HG03135 (cell line): Measurements from ENCODE around the gene SCYGR6.
"Not testable (repeated sequence)": the region's sequence is repeated elsewhere in the genome, so short reads cannot be mapped to it uniquely, and the experiment has no call there.

Source experiments
- ATAC-seq: cut with Tn5 transposase; IDR thresholded peaks from one replicate; pipeline ENCODE4 v1.9.1; 2021; ENCODE audit warnings: mild to moderate bottlenecking, moderate library complexity; ENCODE audit not compliant: unreplicated experiment

Gene SCYGR6, protein sequence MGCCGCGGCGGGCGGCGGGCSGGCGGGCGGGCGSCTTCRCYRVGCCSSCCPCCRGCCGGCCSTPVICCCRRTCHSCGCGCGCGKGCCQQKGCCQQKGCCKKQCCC

DNA sequence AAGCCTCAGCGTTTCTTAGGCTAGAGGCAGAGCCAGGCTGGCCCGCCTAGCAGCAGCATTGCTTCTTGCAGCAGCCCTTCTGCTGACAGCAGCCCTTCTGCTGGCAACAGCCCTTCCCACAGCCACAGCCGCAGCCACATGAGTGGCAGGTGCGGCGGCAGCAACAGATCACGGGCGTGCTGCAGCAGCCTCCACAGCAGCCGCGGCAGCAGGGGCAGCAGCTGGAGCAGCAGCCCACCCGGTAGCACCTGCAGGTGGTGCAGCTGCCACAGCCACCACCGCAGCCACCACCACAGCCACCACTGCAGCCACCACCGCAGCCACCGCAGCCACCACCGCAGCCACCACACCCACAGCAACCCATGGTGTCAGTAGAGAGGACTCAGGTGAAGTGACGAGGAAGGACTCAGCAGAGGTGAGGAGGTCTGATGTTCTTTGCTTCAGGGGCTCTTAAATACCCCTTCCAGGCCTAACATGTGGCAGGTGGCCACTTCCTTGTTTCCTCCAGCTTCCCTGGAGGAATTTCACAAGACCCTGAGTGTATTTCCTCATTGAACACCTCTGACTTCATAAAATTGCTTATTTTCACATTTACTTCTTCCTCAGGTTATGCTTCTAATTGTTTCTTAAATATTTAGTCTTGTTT lies at the start of gene SCYGR6:
Gene SCYGR6, minus strand, starts transcription at position 364 of the 646 bp plus-strand sequence. Its CDS starts 0 bp downstream, at position 364.
- no peak for ATAC-seq

GRCh38 chr2:227774011-227774624 lies 49.6 kb upstream of the SCYGR6 start:
- no peak for ATAC-seq

DNA sequence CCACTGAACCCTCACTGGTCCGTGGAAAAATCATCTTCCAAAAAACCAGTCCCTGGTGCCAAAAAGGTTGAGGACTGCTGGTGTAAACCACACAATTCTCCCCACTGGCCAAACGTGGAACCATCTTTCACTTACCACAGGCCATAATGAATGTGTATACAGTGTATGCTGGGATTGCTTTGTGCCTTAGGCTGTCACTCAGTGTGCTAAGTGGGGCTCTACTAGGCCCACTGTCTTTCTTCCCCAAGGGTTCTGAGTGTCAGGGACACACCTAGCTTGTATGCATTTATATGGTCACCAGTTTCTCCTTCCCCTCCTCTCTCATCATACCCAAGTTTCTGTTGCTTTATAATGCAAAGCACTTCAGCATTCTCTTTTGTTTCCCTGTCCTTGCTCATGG lies 48.4 kb upstream of the SCYGR6 start:
- no peak for ATAC-seq

DNA sequence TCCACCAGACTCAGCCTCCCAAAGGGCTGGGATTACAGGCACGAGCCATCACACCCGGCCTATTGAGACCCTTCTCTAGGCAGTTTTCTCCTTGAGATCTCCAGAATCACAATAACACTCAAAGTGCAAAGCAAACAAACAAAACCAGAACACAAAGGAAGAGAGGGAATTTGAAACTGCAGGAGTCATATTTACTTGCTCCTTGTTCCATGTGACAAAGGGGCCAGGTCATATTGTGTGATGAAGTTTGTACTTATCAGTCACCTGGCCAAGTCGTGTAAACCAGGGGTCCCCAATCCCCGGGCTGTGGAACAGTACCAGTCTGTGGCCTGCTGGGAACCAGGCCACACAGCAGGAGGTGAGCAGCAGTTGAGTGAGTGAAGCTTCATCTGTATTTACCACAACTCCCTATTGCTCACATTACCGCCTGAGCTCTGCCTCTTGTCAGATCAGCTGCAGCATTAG lies 47.7 kb upstream of the SCYGR6 start:
- ATAC-seq, result no peak

GRCh38 chr2:227767830-227768229 lies 43.3 kb upstream of the SCYGR6 start:
- no peak for ATAC-seq

GRCh38 chr2:227766373-227766883 lies 41.9 kb upstream of the SCYGR6 start:
- ATAC-seq, result peak; percentile 96

- no peak for ATAC-seq
Observed at GRCh38 chr2:227765788-227766372, 41.3 kb upstream of the SCYGR6 start.

DNA sequence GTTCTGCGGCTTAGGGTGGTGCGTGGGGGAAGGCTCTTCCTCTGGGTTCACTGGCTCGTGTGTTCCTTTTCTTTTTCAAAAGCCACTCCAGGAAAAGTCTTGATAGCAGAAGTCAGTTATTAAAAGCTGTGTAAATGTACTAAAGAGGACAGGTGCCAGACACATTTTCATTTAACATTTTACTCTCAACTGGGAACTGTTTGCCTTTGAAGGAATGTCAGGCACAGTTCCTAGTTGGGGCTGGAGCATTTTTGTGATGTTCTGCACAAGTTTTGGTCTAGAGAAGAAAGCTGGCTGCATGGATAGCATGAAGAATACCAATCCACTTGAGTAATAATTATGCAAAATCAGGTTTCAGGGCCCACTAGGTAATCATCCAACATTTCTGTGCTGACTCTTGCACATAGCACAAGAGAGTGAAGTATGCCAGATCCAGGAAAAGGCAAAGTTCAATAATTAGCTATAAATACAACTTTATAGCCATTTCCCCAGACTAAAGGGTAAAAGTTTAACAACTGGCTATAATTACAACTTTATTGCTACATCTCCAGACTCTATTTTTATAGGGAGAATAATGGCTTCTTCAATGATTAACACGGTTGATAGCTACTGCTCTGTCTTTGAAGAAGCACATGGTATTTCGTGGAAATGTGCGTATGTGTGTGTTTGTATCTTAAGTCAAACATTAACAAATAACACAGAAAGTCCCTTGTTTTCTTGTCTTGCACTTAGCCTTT lies 37.4 kb upstream of the SCYGR6 start:
- ATAC-seq, result no peak

- no peak for ATAC-seq
Observed at GRCh38 chr2:227759411-227760118, 35.0 kb upstream of the SCYGR6 start.

GRCh38 chr2:227756261-227756660 lies 31.7 kb upstream of the SCYGR6 start:
- not testable (repeated sequence) for ATAC-seq

DNA sequence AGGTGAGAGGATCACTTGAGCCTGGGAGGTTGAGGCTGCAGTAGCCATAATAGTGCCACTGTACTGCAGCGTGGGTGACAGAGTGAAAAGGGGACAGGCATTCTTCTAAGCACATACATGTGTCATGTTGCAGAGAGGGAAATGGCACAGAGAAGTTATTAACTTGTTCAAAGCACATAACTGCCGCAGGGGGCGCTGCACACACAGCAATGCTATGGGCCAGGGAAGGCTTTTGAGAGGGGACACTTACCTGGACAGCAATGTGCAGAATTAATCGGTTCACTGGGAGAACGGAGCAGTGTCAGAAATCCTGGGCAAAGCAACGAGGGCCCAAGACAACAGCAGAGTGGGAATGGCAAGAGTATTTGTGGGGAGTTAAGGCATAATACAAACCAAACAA lies 23.5 kb upstream of the SCYGR6 start:
- ATAC-seq, result no peak

GRCh38 chr2:227745594-227745993 lies 21.0 kb upstream of the SCYGR6 start, which contains the start of gene SCYGR8:
TSS of gene SCYGR8 (plus strand) at chr2:227745894. CDS start at chr2:227745894, 0 bp downstream.
- no peak for ATAC-seq

DNA sequence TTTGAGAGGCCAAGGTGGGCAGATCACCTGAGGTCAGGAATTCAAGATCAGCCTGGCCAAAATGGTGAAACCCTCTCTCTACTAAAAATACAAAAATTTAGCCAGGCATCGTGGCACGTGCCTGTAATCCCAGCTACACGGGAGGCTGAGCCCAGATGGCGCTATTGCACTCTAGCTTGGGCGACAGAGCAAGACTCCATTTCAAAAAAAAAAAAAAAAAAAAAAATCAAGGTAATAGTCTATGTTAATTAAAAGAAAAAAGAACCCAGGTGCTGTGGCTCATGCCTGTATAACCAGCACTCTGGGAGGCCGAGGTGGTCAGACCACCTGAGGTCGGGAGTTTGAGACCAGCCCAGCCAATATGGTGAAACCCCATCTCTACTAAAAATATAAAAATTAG lies 16.1 kb upstream of the SCYGR6 start:
- ATAC-seq, result not testable (repeated sequence)

DNA sequence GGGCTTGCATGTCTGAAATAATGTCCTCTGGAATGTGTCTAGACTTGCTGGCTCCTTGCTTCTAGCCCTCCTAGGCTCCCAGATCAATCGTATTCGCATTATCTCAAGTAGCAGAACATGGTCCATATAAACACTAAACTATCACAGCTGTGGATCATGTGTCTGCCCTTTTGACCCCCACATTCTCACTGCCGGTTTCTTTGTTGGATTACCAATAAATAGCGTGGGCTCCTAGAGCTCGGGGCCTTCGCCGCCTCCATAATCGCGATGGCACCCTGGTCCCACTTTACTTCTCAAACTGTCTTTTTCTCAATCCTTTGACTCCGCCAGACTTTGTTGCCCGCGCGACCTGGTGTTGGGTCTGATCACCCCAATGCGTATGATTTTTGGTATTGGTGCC lies 14.8 kb upstream of the SCYGR6 start:
- ATAC-seq, result no peak

DNA sequence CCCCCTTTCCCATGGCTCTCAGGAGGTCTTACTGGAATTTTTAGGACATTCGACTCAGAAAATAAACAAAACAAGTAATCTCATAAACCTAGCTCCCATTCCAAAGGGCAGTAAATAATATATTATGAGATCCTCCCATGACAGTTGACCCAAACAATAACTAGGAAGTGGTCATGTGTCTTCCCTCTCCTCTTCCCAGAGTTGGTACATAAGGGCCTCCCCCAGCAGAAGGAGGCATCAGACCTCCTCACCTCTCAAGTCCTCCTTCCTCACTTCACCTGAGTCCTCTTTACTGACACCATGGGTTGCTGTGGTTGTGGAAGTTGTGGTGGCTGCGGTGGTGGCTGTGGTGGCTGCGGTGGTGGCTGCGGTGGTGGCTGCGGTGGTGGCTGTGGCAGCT lies 3.5 kb upstream of the SCYGR6 start, which contains the start of gene SCYGR7:
Gene SCYGR7, plus strand, starts transcription at position 301 of the 400 bp plus-strand sequence. Its CDS starts 0 bp downstream, at position 301.
- ATAC-seq, result no peak

- not testable (repeated sequence) for ATAC-seq
Observed at GRCh38 chr2:227722821-227723220, 1.7 kb downstream of the SCYGR6 start.

DNA sequence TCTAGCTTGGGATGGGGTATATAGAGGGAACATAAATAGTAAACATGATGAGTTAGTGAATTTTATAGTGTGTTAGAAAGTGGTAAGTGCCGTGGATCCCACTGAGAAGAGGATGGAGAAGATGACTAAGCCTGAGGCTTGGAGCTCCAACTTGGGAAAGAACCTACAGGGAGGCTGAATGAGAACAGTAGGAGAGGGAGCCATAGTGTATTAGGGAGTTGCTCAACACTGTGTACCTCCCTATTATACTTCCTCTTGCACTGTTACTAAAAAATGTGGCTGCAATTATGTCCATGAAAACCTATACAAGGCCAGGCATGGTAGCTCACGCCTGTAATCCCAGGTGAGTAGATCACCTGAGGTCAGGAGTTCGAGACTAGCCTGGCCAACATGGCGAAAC lies 3.9 kb downstream of the SCYGR6 start:
- ATAC-seq, result no peak

DNA sequence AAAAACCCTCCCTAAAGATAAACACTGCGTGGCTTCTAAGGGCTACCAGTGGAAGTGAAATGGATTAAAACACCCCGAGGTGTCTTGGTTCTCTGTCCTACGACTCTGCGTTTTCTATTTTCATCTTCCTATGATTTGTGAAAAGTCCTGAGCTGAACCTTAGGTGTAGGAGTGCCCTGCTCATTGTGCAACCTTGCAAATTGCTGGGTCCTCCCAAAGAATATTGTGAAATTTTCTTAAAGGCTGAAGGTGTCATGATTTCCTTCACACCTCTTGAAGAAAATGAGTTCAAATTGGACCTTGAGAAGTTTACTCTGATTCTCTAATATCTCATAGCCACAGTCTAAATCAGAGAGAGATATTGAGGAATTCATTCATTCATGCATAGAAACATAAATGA lies 4.9 kb downstream of the SCYGR6 start:
- ATAC-seq, result no peak

GRCh38 chr2:227717687-227718567 lies 6.6 kb downstream of the SCYGR6 start, which contains the start of gene SLC19A3:
TSS of gene SLC19A3 (minus strand) at chr2:227718028. CDS start at chr2:227702318, 15,710 bp downstream.
- no peak for ATAC-seq
